H9 (cell line): ENCODE measurements around the gene CDKN2AIPNL. TPM values are rescaled to one million over a fixed set of nuclear protein-coding genes. Genes with fewer than 3 reads are reported as not detected.
A peak's percentile ranks its signal among the peaks of the same experiment; 100 is the strongest.

Source experiments
- DNase-seq: peaks from one replicate; pipeline ENCODE4 v3.0.0-alpha.2; 2017
- H2AFZ ChIP-seq: one replicate; pipeline ENCODE4 v1.6.1; 2013; ENCODE audit warnings: mild to moderate bottlenecking, low read length, control low read depth, moderate library complexity
- H2AK5ac ChIP-seq: 2 replicates; pipeline ENCODE4 v1.6.1; 2013; ENCODE audit warnings: low read length, control low read depth, mixed read lengths; ENCODE audit not compliant: insufficient read length
- H2BK120ac ChIP-seq: one replicate; pipeline ENCODE4 v1.6.1; 2013; ENCODE audit warnings: low read depth, mild to moderate bottlenecking, low read length, control low read depth, inconsistent platforms; ENCODE audit not compliant: poor library complexity, severe bottlenecking
- H2BK12ac ChIP-seq: 2 replicates; pipeline ENCODE4 v1.6.1; 2013; ENCODE audit warnings: low read length, control low read depth, mixed read lengths, low read depth; ENCODE audit not compliant: insufficient read length
- H2BK15ac ChIP-seq: 2 replicates; pipeline ENCODE4 v1.6.1; 2013; ENCODE audit warnings: low read depth, low read length, control low read depth
- H2BK20ac ChIP-seq: one replicate; pipeline ENCODE4 v1.6.1; 2013; ENCODE audit warnings: low read depth, mild to moderate bottlenecking, low read length, control low read depth, inconsistent platforms; ENCODE audit not compliant: poor library complexity, severe bottlenecking
- H2BK5ac ChIP-seq: 2 replicates; pipeline ENCODE4 v1.6.1; 2013; ENCODE audit warnings: low read length, control low read depth, mixed read lengths; ENCODE audit not compliant: insufficient read length
- H3K14ac ChIP-seq: 2 replicates; pipeline ENCODE4 v1.6.1; 2013; ENCODE audit warnings: low read length, control low read depth; ENCODE audit not compliant: insufficient read depth
- H3K18ac ChIP-seq: 2 replicates; pipeline ENCODE4 v1.6.1; 2013; ENCODE audit warnings: low read depth, mild to moderate bottlenecking, mixed read lengths, low read length, control low read depth; ENCODE audit not compliant: insufficient read length
- H3K23ac ChIP-seq: 2 replicates; pipeline ENCODE4 v1.6.1; 2013; ENCODE audit warnings: low read length, control low read depth, mixed read lengths, low read depth; ENCODE audit not compliant: insufficient read length
- H3K23me2 ChIP-seq: 2 replicates; pipeline ENCODE4 v1.6.1; 2013; ENCODE audit warnings: low read depth, mild to moderate bottlenecking, mixed read lengths, low read length, control low read depth; ENCODE audit not compliant: insufficient read length, poor library complexity, severe bottlenecking
- H3K27ac ChIP-seq: 2 replicates; pipeline ENCODE4 v1.5.1; 2013; ENCODE audit warnings: low read length, control low read depth, mixed read lengths, low read depth; ENCODE audit not compliant: insufficient read length
- H3K27me3 ChIP-seq: 2 replicates; pipeline ENCODE4 v1.6.1; 2013; ENCODE audit warnings: low read length, control low read depth, inconsistent platforms; ENCODE audit not compliant: insufficient read depth
- H3K4ac ChIP-seq: 2 replicates; pipeline ENCODE4 v1.6.1; 2013; ENCODE audit warnings: low read depth, mild to moderate bottlenecking, control low read depth, inconsistent platforms, low read length, moderate library complexity
- H3K4me1 ChIP-seq: 2 replicates; pipeline ENCODE4 v1.6.1; 2013; ENCODE audit warnings: low read length, control low read depth, inconsistent platforms; ENCODE audit not compliant: insufficient read depth
- H3K4me2 ChIP-seq: 2 replicates; pipeline ENCODE4 v1.6.1; 2013; ENCODE audit warnings: low read length, control low read depth, mixed read lengths; ENCODE audit not compliant: insufficient read length, insufficient read depth
- H3K56ac ChIP-seq: 2 replicates; pipeline ENCODE4 v1.6.1; 2013; ENCODE audit warnings: low read depth, mild to moderate bottlenecking, mixed read lengths, low read length, control low read depth; ENCODE audit not compliant: insufficient read length
- H3K79me1 ChIP-seq: 2 replicates; pipeline ENCODE4 v1.6.1; 2013; ENCODE audit warnings: low read depth, mild to moderate bottlenecking, moderate library complexity, low read length, control low read depth, inconsistent platforms; ENCODE audit not compliant: insufficient read depth, poor library complexity, severe bottlenecking
- H3K79me2 ChIP-seq: 2 replicates; pipeline ENCODE4 v1.6.1; 2013; ENCODE audit warnings: low read length, control low read depth, inconsistent platforms; ENCODE audit not compliant: insufficient read depth
- H3K9ac ChIP-seq: 2 replicates; pipeline ENCODE4 v1.6.1; 2013; ENCODE audit warnings: low read length, control low read depth, mixed read lengths; ENCODE audit not compliant: insufficient read length; ENCODE audit errors: extremely low read depth
- H3K9me3 ChIP-seq: one replicate; pipeline ENCODE4 v1.6.1; 2013; ENCODE audit warnings: low read depth, low read length, inconsistent platforms; ENCODE audit not compliant: control insufficient read depth
- H3T11ph ChIP-seq: one replicate; pipeline ENCODE4 v1.6.1; 2013; ENCODE audit warnings: mild to moderate bottlenecking, low read length, control low read depth, inconsistent platforms
- H4K20me1 ChIP-seq: one replicate; pipeline ENCODE4 v1.6.1; 2013; ENCODE audit not compliant: control insufficient read depth, insufficient read length, insufficient read depth
- H4K5ac ChIP-seq: 2 replicates; pipeline ENCODE4 v1.6.1; 2013; ENCODE audit warnings: low read depth, mild to moderate bottlenecking, mixed read lengths, low read length, control low read depth; ENCODE audit not compliant: insufficient read length
- H4K8ac ChIP-seq: replicated peaks from 2 replicates; pipeline ENCODE4 v1.6.1; 2013; ENCODE audit warnings: low read length, control low read depth, mixed read lengths, low read depth; ENCODE audit not compliant: insufficient read length
- H4K91ac ChIP-seq: 2 replicates; pipeline ENCODE4 v1.6.1; 2013; ENCODE audit warnings: low read depth, mild to moderate bottlenecking, moderate library complexity, mixed read lengths, low read length, control low read depth; ENCODE audit not compliant: insufficient read length
- H3K27ac Mint-ChIP-seq, 3 experiments: 2 replicates in 2 of 3; 3 replicates in 1 of 3; pipeline ENCODE4 v1.8.0; 2020 to 2021; ENCODE audit warnings: mixed read lengths in 3 of 3, mild to moderate bottlenecking in 1 of 3, moderate library complexity in 1 of 3
- H3K27me3 Mint-ChIP-seq: 2 replicates; pipeline ENCODE4 v1.8.0; 2021; ENCODE audit warnings: low read depth, mild to moderate bottlenecking, moderate library complexity, mixed read lengths
- H3K36me3 Mint-ChIP-seq, 3 experiments: 2 replicates in 2 of 3; 3 replicates in 1 of 3; pipeline ENCODE4 v1.8.0; 2020 to 2021; ENCODE audit warnings: low read depth in 3 of 3, mixed read lengths in 3 of 3; ENCODE audit not compliant: insufficient read depth in 1 of 3
- H3K4me1 Mint-ChIP-seq, 2 experiments: 2 replicates each; pipeline ENCODE4 v1.8.0; 2020; ENCODE audit warnings: mixed read lengths in 2 of 2
- H3K4me3 Mint-ChIP-seq, 2 experiments: 2 replicates in 1 of 2; 3 replicates in 1 of 2; pipeline ENCODE4 v1.8.0; 2020 to 2021; ENCODE audit warnings: mild to moderate bottlenecking in 2 of 2, mixed read lengths in 2 of 2, moderate library complexity in 1 of 2
- H3K9me3 Mint-ChIP-seq, 2 experiments: 2 replicates in 1 of 2; 3 replicates in 1 of 2; pipeline ENCODE4 v1.8.0; 2020; ENCODE audit warnings: mild to moderate bottlenecking in 2 of 2, mixed read lengths in 2 of 2, moderate library complexity in 1 of 2
- WGBS: extraction: QIAGEN DNeasy Blood & Tissue Kit; methylation state at CpG from one replicate; pipeline ENCODE4 v1.1.7; 2013; ENCODE audit warnings: missing lambda C conversion rate, low lambda C conversion rate, mixed read lengths; ENCODE audit not compliant: insufficient read length; ENCODE audit errors: extremely low coverage; 5-methylcytosine and 5-hydroxymethylcytosine counted together
- total RNA-seq: library from RNA; stranded (reverse); gene quantifications from 2 replicates; pipeline ENCODE4 v1.2.1, GENCODE V29; 2021
- TF ChIP-seq, protein P1 (sequence below): fragments of 200-600 bp; sonication (generic); conservative IDR thresholded peaks from 3 replicates; pipeline ENCODE4 v1.8.0; 2021; ENCODE audit warnings: antibody characterized with exemption, mild to moderate bottlenecking

The CDKN2AIPNL gene
- total RNA-seq, 1 experiment from 2014 or later: 60.0 TPM

DNA sequence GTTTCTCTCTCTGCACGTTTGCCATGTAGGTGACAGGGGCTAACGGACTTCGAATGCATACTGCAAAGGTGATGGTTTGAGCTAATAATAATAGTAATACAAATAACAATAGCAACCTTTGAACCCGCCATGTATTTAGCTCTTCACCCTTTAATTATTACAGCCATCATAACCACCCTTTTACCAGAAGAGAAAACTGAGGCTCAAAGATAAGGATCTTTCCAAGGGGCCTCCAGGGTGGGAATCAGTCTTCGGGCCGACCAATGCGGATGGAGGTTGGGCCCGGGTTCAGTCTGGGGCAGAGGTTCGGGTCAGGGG, 494 bp downstream of the CDKN2AIPNL start:
- no CpG with 5 or more reads among the region's 9 CpGs for WGBS
- H2AFZ ChIP-seq: no peak overlapping the region
- peak overlapping the region; percentile 97 for H3K4me2 ChIP-seq
- no peak for DNase-seq
- H3K4me1 ChIP-seq: no peaks in the 10 kb centered on the region; the same call in 1 of the 2 replicates
- Mint-ChIP-seq H3K36me3 (peaks cover 9 to 25% (median 18%) of the 10 kb centered on the region in 3 experiments; a peak in 6 of 7 replicates), H3K27ac (peak overlapping the region; percentile 81 to 98 (median 96); a peak in 6 of 7 replicates), H3K9me3 (no peaks in the 10 kb centered on the region), H3K4me1 (peaks cover 36 to 39% of the 10 kb centered on the region in 2 experiments), H3K27me3 (no peaks in the 10 kb centered on the region), H3K4me3 (peak overlapping the region; percentile 98)
- TF ChIP-seq, protein P1, sequence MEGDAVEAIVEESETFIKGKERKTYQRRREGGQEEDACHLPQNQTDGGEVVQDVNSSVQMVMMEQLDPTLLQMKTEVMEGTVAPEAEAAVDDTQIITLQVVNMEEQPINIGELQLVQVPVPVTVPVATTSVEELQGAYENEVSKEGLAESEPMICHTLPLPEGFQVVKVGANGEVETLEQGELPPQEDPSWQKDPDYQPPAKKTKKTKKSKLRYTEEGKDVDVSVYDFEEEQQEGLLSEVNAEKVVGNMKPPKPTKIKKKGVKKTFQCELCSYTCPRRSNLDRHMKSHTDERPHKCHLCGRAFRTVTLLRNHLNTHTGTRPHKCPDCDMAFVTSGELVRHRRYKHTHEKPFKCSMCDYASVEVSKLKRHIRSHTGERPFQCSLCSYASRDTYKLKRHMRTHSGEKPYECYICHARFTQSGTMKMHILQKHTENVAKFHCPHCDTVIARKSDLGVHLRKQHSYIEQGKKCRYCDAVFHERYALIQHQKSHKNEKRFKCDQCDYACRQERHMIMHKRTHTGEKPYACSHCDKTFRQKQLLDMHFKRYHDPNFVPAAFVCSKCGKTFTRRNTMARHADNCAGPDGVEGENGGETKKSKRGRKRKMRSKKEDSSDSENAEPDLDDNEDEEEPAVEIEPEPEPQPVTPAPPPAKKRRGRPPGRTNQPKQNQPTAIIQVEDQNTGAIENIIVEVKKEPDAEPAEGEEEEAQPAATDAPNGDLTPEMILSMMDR: no peak
- no peak overlapping the region for H2BK20ac ChIP-seq
- H4K8ac ChIP-seq: no peak overlapping the region
- no peak overlapping the region for H4K5ac ChIP-seq
- H3K23me2 ChIP-seq: peaks cover 8% of the 10 kb centered on the region
- H2BK12ac ChIP-seq: no peak overlapping the region
- H3K56ac ChIP-seq: no peak overlapping the region
- peaks cover 8% of the 10 kb centered on the region; the same call in 1 of the 2 replicates for H3K79me2 ChIP-seq
- no peak overlapping the region for H2BK5ac ChIP-seq
- no peak overlapping the region for H3T11ph ChIP-seq
- no peak overlapping the region for H3K4ac ChIP-seq
- H3K9me3 ChIP-seq: no peaks in the 10 kb centered on the region
- peak overlapping the region; percentile 64 for H3K9ac ChIP-seq
- no peak overlapping the region for H2AK5ac ChIP-seq
- H2BK120ac ChIP-seq: no peak overlapping the region
- no peaks in the 10 kb centered on the region for H3K27me3 ChIP-seq
- H3K18ac ChIP-seq: no peak overlapping the region
- H2BK15ac ChIP-seq: no peak overlapping the region
- H3K27ac ChIP-seq: no peak overlapping the region
- H3K14ac ChIP-seq: peak overlapping the region; percentile 33
- H3K23ac ChIP-seq: peak overlapping the region; percentile 37
- no peaks in the 10 kb centered on the region for H4K20me1 ChIP-seq
- H3K79me1 ChIP-seq: peaks cover 5% of the 10 kb centered on the region
- H4K91ac ChIP-seq: no peak overlapping the region
